Stimulated activated CD8-positive, alpha-beta memory T cell treated with anti-CD3 and anti-CD28 coated beads, Interleukin-15, amount 100 ng/mL, for 48 hours (primary cell): ENCODE measurements around the gene REM1.
"Not testable (repeated sequence)": the region's sequence is repeated elsewhere in the genome, so short reads cannot be mapped to it uniquely, and the experiment has no call there.

Experiments
- DNase-seq, 2 donors: peaks; one replicate each; pipeline ENCODE4 v3.0.0-alpha.2; 2020; ENCODE audit warnings: low read depth in 2 of 2

REM1 gene

DNA sequence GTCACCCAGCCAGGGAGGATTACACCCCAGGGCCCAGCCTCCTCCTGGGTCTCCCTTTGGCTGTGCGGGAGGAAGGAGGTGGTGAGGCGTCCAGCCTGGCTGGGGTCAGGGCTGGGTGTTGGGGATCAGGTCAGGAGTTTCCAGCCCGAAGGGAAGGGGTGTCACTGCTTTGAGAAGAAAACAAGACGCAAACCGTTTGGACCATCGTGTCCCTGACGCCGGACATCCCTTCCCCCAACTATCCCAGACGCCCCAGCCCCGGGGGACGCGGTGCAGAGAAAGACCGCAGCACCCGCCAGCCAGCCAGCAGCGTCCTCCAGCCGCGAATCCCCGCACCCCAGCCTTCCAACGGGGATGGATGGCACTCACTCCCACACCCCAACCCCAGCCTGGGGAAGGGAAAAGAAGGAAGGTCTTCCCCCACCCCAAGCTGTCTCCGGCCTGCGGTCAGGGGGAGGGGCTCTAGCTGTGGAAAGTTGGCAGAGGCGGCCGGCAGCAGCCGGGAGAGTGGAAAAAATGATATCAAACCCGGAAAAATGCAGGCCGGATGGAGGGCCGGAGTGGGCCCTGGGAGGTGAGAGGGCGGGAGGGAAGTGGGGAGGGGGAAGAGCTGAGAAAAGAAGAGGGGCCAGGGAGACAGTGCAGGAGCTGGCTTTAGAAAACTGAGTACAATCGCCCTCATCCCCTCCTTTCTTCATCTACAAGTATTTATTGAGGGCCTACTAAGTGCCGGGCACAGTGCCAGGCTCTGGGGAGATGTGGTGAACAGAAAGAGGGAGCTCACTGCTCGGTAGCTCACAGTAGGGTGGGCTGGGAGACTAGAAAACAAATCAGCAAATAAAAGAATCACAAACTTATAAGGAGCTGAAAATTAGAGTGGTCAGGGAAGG lies 10.6 kb downstream of the REM1 start:
- no peak for DNase-seq

DNA sequence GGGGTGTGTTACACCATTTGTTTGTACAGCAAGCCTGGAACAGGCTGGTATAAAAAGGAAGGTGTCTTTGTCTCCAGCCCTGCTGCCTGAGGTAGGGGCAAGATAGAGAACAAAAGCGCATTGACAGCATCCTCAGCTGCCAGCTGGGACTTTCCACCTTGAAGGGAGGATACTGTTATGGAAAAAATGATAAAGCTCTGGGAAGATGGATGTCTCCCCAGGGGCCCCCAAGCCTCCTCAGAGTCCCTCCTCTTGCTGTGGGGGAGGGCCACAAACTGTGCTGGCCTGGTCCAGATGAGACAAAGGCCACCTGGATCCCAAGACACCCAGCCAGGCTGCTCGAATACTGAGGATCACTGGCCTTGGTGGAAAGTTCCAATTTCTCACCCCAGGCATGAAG lies 13.0 kb downstream of the REM1 start:
- no peak for DNase-seq

DNA sequence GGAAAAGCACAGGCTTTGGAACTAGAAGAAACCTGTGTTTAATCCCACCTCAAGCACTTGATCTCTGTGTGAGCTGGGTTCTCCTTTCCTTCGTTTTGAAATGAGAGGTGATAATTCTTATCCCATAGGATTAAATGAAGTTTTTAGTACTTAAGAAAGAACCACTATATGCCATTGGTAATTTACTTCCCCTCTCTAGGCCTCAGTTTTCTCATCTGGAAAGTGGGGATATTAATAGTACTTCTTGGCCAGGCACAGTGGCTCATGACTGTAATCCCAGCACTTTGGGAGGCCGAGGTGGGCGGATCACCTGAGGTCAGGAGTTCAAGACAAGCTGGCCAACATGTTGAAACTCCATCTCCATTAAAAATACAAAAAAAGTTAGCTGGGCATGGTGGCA lies 14.1 kb downstream of the REM1 start:
- DNase-seq: no peak

DNA sequence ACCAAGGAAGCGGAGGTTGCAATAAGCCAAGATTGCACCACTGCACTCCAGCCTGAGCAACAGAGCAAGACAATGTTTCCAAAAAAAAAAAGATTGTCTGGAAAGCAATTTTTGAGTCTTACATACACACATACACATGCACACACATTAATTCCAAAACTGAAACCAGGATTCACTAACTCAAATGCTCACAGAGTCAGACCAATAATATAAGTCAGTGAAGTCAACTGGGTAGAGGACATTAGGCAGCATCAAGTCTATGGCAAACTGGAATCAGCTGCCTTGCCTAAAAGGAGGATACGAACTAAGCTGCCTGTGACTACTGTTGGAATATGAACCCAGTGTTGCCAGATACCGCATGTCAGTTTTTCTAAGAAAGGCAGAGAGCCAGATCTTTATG lies 15.7 kb downstream of the REM1 start:
- DNase-seq: no peak

DNA sequence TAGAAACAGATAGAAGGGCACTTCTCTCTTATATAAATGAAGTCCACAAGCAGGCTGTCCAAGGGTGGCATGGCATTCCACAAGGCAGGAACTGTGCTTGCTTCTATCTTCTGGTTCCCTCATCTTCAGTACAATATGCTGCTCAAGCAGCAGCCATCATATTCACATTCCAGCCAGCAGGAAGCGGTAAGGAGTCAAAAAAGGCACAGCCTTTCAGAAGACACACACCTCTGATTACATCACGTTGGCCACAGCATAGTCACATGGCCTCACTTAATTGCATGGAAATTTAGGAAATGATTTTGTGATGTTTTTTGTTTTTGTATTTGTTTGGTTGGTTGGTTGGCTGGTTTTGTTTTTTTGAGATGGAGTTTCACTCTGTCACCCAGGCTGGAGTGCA lies 19.0 kb downstream of the REM1 start:
- no peak for DNase-seq

DNA sequence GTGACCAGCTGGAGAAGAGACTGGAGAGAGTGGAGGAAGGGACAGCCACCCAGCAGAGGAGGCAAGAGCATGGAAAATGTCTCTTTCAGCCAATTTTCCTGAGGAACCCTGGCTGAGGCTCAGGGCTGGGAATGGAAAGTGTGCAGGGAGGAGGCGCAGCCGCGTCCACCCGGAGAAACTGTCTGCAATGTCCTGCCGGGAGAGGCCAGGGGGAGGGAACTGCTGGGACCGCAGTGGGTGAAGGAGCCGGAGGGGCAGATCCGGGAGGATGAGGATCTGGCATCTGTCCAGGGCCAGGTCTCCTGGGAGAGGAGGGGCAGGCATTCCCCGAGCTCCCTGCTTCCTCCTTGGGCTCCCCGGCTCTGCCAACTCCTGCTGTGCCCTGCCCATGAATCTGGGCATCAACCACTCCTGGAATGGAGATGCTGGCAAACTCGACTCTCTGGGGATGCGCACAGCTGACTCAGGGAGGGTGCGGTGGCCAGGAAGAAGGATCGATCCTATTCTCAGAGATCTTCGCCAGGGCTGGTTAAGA lies 21.7 kb downstream of the REM1 start:
- DNase-seq: no peak

DNA sequence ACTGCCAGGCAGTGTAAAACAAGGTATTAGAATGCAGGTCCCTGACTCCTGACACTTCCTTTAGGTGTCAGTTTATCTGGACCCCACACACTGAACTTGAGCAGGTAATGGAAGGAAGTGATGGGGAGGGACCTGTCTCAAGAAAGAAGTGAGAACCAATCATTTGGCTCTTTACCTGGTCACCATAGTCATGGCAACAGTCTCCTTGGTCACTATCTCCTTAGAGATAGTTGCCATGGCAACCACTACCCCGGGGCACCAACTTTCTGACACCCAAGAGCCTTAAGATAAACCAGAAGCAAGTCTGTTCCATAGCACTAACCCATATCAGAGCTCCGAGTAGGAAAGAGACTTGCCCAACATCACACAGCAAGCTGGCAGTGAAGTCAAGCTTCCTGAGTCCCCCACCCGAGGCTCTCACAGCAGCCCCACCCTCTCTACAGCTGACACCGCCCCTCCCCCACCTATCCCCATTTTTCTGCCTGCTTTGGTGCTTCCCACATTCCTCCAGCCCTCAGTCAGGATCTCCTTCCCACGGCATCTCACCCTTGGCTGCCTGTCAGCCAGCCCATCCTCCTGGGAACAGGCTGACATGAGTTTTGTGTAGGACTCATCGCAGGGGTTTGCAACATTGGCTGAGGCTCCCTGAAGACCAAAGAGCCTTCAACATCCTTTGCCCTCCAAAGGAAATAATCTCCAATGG lies 22.9 kb downstream of the REM1 start:
- DNase-seq: no peak

DNA sequence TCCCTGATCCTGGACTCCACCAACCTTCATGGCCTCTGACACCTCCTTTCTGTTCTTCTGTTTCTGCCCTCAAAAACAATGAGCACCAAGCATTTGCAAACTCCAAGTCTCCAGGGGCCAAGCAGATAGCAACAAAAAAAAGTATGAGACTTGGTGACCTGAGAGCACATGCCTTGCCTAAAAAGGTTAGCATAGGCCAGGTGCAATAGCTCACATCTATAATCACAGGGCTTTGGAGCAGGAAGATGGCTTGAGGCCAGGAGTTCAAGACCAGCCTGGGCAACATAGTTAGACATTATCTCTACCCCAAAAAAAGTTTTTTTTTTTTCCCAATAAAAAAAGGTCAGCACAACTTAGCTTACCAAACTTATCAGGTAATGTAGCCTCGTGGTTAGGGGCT lies 25.4 kb downstream of the REM1 start:
- DNase-seq: no peak

DNA sequence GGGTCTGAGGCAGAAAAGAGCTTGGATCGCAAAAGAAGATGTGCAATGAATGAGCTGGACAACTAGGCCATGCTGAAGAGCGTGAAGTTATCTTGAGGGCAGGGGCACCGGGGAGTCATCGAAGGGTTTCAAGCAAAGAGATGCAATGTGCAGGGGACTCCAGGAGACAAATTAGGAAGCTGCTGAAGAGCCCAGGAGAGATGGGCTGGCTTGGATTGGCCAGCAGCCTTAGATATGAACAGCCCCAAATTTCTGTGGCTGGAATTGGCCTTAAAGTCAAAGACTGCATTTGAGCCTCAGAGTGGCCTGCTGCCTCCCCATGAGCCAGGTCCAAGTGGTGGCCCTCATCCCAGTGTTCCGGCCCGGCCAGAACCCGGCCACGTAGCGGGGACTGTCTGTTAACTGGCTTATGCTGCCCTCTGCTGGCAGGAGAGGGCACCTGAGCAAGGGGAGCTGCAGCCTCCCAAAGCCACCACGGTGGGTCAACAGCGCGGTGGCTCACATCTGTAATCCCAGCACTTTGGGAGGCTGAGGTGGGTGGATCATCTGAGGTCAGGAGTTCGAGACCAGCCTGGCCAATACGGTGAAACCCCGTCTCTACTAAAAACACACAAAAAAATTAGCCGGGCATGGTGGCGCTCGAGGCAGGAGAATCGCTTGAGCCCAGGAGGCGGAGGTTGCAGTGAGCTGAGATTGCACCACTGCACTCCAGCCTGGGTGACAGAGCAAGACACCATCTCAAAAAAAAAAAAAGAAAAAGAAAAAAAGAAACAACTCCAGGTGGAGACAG lies 28.0 kb downstream of the REM1 start:
- DNase-seq: peak; percentile 55 to 64

DNA sequence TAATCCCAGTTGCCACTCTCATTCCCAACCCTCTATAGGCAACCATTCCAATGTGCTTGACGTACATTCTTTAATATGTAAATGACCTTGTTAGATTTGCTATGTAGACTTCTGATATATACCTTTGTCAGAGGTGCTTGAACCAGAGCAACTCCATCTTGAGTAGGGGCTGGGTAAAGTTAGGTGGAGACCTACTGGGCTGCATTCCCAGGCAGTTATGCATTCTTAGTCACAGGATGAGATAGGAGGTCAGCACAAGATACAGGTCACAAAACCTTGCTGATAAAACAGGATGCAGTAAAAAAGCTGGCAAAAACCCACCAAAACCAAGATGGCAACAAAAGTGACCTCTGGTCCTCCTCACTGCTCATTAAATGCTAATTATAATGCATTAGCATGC lies 30.8 kb downstream of the REM1 start:
- no peak for DNase-seq

DNA sequence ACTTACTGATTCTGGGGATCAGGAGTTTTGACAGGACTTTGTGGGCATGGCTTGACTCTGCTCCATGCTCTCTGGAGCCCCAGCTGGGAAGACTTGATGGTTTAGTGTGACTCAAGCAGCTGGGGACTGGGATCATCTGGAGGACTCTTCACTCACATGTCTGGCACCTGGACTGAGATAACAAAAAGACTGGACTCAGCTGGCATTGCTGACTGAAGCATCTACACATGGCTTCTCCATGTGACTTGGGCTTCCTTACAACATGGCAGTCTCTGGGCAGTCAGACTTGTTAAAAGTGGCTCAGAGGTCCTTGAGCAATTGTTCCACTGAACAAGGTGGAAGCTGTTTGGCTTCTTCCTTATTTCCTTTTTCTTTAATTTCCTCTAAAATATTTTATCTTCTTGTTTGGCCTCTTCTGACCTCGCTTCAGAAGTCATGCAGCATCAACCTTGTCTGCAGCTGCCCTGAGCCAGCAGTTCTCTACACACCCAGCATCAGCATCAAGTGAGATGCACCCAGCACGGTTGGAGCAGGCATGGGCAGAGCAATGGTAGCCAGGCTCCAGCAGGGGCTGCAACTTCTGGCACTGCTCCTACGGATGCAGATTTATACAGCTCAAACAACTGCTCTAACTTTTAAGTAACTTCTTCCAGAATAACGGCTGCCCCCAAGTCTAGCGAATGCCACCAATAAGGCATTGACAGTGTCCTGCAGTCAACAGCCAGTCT lies 33.6 kb downstream of the REM1 start:
- no peak for DNase-seq

DNA sequence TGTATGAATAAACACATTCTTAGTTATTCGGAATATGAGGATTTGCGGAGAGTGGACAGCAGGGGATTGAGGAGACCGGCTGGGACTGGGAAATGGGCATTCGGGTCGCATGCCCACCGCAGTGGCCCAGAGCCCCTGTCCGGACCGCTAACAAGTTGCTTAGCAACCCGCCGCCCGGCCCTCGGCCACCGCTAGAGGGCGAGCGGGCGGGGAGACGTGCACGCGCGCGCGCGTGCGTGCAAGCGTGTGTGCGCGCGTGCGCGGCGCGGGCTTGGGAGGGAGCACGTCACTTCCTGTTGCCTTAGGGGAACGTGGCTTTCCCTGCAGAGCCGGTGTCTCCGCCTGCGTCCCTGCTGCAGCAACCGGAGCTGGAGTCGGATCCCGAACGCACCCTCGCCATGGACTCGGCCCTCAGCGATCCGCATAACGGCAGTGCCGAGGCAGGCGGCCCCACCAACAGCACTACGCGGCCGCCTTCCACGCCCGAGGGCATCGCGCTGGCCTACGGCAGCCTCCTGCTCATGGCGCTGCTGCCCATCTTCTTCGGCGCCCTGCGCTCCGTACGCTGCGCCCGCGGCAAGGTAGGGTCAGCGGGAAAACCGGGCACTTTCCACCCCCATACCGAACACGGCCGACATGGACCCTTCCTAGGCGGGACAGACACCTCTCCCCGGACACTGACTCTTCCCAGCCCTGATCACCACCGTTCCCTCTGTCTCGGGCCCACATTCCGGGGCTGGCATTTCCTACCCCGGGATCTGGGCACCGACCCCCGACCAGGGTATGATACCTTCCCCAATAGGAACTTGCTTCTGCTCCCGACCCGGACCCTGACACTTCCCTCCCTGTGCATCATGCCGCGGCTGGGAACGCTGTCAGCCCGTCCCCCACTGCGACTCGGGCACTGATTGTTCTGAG lies 39.3 kb downstream of the REM1 start, which contains the start of gene HM13:
Gene HM13 (plus strand): TSS at position 289 of the 918 bp plus-strand sequence. CDS start 110 bp downstream, at position 399.
- peak; percentile 80 for DNase-seq

DNA sequence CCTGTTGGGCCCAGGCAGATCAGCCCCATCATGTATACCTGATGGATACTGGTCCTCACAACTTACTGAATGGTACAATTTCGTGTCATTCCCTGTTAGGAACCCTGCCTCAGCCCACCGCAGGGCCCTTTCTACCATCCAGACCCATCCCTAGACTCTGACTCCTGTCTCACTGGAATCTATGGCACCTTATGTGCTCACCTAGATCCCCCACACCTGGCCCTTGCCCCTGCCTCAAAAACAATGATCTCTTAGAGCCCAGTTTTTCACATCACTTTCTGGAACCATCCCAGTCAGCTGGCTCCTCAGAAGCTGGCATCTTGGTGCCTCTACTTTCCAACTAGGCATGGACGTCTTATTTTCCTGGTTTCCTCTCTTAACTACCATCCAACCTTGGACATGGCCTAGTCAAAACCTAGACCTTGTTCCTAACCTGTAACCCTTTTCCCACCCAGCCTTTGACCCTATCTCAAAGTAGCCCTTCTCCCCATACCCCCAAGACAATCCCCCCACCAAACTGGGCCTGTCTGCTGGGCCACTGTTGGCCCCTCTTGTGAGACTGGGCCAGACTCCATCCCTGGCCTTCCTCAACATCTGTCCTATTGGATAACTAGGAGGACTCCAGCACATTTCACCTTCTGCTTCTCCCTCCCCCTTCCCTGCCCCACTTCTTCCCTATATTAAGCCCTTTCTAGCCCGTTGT lies 40.1 kb downstream of the REM1 start:
- no peak for DNase-seq

DNA sequence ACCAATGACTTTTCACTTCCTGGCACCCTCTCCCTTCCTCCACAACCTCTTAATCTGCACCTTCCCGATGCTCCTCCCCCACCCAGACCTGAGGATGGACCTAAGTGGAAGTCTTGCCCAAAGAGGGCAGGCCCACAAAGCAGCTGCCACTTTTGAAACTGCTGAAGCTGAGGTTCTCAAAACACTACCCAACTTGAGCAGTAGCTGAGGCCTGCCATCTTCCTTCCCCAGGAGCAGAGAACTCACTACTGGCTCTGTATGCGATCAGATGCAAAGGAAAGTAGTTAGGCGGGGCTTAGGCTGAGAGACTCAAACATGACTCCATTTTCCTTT lies 40.7 kb downstream of the REM1 start:
- no peak for DNase-seq

DNA sequence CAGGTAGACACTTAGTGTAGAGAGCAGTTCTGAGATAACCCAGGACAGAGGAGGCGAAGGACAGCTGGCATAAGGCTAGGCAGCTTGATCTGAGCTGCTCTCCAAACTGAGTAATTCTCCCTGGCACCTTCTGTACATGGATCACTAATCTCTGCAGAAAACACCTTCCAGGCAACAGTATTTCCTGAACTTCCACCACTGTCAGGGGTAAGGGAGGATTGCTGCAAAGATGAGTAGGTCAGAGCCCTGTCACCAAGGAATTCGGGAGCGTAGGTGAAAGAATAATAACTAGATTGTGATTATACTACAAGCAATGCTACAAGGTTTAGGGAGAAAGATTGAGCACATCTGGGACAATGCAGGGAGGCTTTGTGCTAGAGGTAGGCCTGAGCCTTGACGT lies 41.1 kb downstream of the REM1 start:
- no peak for DNase-seq

DNA sequence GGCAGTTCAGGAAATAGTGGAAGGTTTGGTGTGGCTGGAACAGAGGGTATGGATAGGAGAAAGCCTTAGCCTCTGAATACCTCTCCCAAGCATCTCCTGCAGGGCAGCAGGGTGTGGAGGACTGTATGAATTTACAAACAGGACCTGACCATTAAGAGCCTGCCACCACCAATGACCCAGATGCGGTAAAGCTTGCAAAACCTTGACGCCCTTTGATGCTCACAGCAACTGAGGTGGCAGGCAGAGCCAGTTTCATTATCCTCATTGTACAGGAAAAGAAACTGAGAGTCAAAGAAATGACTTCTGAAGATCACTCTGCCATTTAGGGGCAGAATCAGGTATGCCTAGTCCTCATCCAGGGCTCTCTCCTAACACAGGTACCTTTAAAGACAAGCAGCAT lies 41.6 kb downstream of the REM1 start:
- DNase-seq: no peak

DNA sequence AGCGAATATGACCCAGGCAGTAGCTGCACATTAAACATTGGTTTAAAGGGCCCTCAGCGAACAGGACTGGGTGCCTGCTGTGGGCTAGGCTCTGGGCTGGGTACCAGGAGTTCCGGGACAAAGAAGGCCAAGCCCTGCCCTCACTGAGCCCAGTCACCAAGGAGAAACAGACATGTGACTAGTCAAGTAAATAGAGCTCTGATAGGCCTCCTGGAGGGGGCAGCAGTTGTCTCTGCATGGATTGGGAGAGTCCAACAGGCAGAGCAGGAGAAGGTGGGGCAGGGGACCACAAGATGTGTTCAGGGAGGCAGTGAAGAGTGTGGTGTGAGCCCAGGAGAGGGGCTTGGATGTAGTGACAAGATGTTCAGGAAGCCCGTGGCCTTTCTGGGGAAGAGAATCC lies 42.3 kb downstream of the REM1 start:
- DNase-seq: no peak

DNA sequence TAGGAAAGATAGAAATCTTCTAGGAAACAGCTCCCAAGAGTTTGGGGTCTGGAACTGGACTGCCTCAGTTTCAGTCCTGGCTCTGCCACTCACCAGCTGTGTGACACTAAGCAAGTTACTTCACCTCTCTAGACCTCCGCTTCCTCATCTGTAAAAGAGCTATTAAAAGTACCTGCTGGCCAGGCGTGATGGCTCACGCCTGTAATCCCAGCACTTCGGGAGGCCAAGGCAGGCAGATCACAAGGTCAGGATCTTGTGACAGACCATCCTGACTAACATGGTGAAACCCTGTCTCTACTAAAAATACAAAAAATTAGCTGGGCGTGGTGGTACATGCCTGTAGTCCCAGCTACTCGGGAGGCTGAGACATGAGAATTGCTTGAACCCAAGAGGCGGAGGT lies 46.2 kb downstream of the REM1 start:
- DNase-seq: not testable (repeated sequence)

DNA sequence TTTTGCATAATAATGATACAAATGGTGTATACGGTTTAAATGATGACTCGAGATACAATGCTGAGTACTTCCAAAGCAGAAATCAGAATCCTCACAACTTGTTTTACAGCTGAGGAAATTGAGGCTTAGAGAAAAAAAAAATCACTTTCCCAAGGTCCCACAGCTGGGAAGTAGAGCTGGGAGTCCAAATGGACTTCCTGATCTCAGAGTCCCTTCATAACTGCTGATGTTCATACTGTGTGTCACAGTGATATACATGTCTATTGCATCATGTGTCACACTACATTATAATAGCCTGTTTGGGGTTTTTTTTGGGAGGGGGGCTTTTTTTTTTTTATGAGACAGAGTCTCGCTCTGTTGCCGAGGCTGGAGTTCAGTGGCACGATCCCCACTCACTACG lies 47.6 kb downstream of the REM1 start:
- no peak for DNase-seq
